ENCODE results near the gene SOST.

DNA sequence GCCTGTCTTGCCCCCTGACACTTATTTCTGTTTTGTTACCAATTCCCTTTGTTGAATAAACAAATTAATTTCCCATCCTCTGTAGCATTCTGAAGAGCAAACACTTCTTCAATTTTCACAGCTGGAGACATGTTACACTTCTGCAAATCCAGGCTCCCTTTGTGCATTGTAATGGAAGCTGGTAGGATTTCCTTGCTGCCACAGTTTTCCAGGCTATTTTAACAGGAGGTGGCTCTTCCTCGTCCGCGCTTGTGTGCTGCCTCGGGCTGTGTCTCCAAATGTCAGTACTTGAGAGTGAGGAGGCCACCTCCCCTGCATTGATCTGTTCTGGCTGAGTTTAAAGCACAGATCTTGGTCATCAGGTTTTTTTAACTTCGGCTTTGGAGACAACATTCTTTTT, 40.0 kb downstream of the SOST start:
- TF ChIP-seq, protein P1, sequence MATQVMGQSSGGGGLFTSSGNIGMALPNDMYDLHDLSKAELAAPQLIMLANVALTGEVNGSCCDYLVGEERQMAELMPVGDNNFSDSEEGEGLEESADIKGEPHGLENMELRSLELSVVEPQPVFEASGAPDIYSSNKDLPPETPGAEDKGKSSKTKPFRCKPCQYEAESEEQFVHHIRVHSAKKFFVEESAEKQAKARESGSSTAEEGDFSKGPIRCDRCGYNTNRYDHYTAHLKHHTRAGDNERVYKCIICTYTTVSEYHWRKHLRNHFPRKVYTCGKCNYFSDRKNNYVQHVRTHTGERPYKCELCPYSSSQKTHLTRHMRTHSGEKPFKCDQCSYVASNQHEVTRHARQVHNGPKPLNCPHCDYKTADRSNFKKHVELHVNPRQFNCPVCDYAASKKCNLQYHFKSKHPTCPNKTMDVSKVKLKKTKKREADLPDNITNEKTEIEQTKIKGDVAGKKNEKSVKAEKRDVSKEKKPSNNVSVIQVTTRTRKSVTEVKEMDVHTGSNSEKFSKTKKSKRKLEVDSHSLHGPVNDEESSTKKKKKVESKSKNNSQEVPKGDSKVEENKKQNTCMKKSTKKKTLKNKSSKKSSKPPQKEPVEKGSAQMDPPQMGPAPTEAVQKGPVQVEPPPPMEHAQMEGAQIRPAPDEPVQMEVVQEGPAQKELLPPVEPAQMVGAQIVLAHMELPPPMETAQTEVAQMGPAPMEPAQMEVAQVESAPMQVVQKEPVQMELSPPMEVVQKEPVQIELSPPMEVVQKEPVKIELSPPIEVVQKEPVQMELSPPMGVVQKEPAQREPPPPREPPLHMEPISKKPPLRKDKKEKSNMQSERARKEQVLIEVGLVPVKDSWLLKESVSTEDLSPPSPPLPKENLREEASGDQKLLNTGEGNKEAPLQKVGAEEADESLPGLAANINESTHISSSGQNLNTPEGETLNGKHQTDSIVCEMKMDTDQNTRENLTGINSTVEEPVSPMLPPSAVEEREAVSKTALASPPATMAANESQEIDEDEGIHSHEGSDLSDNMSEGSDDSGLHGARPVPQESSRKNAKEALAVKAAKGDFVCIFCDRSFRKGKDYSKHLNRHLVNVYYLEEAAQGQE (IDR thresholded peaks at IDR 0.05; ENCODE audit: insufficient read depth in 1 of 2, low read depth in 2 of 2, low read length in 2 of 2), result no peak
- TF ChIP-seq POLR2AphosphoS5 (IDR thresholded peaks at IDR 0.05; ENCODE audit: low read depth, low read length), result no peak

Data from PFSK-1 (cell line).